Stimulated activated CD8-positive, alpha-beta memory T cell treated with anti-CD3 and anti-CD28 coated beads, Interleukin-12 subunit alpha, Interleukin-12 subunit beta, amount 100 ng/mL, for 1 hour (primary cell): ENCODE measurements around the gene UBE2C.

Experiments used
- DNase-seq: peaks from one replicate; pipeline ENCODE4 v3.0.0-alpha.2; 2020; ENCODE audit warnings: low read depth

UBE2C gene

DNA sequence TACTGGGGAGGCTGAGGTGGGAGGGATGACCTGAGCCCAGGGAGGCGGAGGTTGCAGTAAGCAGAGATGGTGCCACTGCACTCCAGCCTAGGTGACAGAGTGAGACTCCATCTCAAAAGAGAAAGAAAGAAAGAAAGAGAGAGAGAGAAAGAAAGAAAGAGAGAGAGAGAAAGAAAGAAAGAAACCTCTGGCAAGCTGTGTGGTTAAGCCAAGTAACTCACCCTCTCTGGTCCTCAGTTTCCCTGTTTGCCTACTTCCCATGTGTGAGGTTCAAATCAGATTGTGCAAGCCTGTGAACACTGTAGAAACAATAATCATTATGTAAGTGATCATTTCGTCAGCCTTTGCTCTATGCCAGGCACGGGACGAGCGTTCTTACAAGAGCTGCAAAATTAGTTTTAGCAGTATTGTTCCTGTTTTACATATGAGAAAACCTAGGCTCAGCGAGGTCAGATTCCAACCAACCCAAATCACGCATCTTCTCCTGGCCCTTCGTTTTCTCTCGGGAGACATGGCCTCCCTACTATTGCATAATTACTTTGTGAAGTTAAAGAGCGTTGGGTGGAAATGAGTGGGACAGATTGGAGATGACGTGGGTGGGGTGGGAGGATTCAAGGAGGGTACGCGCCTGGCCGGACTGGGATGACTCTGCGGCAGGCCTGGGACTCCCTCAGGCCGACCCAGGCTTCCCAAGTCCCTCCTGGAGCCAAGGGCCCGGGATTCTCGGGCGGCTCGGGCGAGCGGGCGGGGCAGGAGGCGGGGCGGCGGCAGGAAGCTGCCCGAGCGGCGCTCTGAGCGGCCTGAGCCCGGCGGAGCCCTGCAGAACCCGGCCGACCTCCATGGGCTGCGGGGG is 20.8 kb downstream of the UBE2C start, which contains the start of gene SNX21:
Gene SNX21, plus strand, starts transcription at position 770 of the 853 bp plus-strand sequence. CDS start 121 bp downstream, outside the sequence.
- no peak for DNase-seq

DNA sequence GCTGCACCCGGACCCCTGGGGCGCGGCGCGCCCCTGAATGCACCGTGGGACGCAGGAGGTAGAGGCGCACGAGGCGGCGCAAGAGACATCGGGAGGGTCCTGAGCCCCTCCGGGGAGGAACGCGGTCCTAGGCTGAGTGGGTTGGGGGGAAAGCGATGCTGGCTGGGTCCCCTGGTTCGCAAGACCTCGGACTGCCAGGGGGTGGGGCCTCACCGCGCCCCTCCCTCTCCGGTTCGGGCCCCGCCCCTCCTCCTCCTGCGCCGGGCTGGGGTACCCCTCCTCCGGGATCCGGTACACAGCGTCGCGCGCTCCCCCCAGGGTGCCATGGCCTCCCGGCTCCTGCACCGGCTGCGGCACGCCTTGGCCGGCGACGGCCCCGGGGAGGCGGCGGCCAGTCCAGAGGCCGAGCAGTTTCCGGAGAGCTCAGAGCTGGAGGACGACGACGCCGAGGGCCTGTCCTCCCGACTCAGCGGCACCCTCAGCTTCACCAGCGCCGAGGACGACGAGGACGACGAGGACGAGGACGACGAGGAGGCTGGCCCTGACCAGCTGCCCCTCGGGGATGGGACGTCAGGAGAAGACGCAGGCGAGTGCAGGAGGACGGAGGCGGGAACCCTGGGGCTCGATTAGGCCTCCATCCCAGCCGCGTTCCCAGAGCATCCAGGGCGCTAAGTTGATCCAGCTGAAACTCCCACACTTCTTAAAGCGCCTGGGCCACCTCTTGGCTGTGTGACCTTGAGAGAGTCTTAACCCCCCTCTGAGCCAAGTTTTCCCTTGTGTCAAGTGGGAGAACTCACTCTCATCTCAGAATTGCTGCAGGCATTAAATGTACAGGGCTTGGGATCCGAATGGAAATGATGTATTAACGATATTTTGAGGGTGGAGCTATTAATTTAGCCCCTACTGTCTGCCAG is 21.7 kb downstream of the UBE2C start:
- no peak for DNase-seq

DNA sequence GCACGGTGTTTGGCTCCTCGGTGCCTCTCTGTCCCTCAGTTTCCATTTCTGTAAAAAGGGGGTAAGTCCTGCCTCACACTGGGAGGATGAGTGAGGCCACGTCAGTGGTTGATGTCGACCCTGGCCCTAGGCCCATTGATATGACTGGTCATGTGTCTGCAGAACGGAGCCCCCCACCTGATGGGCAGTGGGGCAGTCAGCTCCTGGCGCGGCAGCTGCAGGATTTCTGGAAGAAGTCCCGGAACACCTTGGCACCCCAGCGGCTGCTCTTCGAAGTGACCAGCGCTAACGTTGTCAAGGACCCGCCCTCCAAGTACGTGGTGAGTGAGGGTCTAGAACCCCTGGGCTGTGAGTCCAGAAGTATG is 22.3 kb downstream of the UBE2C start:
- no peak for DNase-seq

DNA sequence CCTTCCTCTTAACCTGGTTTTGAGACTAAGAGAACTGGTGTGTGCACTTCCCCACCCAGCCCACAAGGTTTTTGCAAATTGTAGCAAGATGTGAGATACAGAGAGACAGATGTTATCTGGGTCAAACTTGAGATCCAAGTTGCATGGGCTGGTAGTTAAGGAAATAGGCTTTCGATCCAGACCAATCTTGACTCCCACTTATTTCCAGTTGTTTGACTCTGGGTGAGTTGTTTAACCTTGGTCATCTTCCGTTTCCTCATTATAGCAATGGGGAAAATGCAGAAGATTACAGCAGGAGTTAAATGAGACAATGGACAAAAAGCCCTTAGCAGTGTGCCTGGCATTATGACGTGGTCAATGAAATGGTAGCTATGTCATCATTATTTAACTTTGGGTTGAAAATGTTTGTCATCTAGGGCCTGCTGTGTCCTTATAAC is 22.9 kb downstream of the UBE2C start:
- no peak for DNase-seq

DNA sequence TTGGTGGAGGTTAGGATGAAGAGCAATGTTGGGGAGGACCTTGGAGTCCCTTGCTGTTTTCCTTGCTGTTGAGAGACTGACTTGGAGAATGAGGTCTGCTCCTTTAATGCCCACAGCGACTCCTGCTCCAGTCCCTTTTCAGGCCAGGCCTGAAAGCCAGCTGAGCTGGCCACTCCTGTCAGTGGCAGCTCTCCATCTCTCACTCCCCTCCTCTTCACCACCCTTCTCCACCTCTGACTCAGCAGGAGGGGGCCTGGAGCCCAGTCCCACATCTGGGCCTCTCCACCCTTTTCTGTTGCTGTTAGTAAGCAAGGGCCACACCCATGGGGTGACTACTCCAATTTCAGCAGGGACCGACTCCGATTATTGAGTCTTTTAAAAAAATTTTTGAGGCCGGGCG is 23.4 kb downstream of the UBE2C start:
- DNase-seq = no peak

DNA sequence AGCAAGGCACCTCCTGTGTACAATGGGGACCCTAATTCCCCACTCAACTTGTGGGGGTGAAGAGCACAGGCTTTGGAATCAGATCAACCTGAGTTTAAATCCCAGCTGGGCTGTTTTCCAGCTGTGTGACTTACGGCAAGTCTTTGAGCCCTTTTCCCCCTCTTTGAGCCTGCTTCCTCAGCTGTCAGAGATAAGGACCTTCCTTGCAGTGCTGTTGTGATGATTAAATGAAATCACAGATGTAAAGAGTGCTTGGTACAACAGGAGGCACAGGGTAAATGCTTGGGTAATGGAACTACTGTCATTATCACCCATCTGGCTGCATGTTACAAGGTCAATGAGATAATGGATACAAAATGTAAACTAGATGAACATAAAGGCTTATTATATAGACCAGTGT is 24.4 kb downstream of the UBE2C start:
- no peak for DNase-seq

DNA sequence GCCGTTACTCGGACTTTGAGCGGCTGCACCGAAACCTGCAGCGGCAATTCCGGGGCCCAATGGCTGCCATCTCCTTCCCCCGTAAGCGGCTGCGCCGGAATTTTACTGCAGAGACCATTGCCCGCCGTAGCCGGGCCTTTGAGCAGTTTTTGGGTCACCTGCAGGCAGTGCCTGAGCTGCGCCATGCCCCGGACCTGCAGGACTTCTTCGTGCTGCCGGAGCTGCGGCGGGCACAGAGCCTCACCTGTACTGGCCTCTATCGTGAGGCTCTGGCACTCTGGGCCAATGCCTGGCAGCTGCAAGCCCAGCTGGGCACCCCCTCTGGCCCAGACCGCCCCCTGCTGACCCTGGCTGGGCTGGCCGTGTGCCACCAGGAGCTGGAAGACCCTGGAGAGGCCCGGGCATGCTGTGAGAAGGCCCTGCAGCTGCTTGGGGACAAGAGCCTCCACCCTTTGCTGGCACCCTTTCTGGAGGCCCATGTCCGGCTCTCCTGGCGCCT is 28.3 kb downstream of the UBE2C start:
- no peak for DNase-seq

DNA sequence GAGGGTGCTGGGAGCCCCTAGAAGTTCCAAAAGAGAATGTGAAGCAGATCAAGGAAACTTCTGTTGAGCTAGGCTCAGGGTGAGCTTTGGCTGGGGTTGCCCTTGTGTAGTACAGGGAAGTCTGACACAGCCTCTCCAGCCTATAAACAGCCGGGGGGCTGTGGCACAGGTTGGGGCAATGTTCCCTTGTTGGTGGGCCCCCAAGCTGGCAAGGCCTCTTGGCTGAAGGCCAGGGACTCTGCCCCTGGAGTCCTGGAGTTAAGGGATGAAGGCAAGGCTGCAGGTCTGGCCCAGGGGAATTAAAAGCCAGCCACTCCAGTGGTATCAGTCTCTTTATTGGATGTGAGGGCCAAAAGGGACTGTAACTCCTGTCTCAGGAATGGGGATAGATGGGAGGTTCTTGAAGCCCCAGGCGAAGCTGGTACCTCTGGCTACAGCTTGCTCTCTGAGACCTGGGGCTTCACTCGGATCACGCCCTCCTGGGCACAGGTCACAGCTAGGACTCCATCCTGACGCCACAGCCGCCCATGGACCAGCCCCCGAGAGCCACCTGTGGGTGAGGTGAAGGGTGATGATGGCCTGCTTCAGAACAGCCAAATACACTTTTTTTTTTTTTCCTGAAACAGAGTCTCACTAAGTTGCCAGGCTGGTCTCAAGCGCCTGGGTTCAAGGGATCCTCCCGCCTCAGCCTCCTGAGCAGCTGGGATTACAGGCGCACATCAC is 29.1 kb downstream of the UBE2C start:
- DNase-seq = no peak

DNA sequence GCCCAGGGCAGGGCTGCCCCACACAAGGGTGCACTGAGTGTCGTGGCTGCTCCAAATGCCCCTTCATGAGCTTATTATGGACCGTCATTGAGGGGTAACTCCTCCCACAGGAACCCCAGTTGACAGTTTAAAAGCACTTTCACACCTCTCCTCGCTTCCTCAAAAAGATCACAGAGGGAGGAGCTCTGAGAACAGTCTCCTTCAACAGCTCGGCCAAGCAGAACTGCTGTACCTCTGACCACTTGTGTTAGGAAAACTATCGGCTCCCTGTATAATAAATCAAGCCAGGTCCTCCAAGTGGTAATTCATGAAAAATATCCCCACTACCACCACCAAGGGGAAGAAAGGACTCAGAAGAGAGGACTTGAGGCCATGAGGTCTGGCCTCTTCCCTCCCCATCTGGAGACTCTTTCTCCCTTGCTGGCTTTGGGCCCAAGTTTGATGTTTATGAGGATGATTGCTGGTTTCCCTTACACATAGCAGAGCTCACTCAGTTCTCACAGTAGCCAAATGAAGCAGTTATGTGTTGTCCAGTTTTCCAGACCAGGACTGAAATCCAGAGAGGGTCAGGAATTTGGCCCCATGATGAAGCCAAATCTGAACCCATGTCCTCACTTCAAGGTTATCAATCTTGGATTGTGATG is 29.8 kb downstream of the UBE2C start:
- DNase-seq = no peak

DNA sequence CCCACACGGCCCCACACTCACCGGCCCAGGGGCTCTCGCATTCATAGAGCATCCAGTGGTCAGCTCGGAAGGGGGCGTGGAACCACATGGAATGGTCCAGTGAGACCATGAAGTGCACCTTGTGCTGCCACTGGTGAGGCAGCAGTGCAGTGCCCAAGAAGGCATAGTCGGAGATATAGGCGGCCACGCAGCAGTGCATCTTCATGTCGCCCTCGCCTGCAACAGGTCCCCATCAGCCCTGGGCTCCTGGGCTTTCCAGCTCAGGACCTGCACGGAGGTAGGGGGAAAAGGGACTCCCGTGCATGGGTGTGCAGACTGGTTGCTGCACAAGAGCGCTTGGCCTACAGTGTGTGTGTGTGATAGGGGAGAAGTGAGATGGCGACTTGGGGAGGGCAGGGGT is 31.1 kb downstream of the UBE2C start:
- no peak for DNase-seq

DNA sequence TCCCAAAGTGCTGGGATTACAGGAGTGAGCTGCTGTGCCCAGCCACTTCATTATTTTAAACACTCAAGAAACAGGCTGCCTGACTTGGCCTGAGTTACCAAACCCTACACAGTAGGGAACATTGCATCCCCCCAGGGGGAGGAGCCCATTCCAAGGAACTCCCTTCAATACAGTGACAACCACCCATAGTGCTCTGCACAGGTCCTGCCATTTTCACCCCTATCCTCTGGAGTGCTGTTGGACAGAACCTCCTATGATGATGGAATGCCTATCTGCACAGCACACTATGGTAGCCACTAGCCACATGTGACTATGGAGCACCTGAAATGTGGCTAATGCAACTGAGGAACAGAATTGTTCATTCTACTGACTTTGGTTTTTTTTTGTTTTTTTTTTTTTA is 33.0 kb downstream of the UBE2C start:
- no peak for DNase-seq

DNA sequence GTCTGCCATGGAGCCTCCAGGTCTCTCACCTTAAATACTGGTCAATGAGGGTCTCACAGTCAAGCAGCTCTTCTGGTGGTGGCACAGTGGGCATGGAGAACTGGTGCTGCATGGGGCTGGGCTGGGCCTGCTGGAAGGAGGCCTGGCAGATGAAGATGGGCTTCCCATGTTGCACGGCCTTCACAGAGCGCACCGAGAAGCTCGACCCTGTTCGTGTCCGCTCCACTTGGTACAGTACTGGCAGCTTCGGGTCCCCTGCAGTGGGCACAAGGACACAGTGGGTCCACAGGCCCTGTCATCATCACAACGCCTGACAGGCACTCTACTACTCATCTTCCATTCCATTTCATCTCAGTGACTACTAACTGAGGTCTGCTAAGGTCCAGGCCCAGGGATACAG is 36.0 kb downstream of the UBE2C start:
- no peak for DNase-seq

DNA sequence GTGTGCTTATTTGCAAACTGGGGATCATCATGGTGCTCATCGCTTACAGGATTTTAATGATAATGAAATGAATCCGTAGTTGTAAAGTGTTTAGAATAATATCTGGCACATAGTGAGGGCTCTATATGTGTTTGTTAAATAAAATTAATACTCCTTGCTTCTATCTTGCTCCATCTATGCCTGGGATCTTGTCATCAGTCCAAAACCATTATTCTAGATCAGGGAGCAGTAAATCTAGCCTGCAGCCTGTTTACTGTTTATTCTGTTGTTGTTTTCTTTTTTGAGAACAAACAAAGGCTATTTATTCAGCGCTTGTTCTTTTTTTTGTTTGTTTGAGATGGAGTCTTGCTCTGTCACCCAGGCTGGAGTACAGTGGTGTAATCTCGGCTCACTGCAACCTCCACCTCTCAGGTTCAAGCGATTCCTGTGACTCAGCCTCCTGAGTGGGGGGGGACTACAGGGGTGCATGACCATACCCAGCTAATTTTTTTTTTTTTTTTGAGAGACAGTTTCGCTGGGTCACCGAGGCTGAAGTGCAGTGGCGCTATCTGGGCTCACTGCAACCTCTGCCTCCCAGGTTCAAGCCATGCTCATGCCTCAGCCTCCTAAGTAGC is 36.6 kb downstream of the UBE2C start:
- no peak for DNase-seq

DNA sequence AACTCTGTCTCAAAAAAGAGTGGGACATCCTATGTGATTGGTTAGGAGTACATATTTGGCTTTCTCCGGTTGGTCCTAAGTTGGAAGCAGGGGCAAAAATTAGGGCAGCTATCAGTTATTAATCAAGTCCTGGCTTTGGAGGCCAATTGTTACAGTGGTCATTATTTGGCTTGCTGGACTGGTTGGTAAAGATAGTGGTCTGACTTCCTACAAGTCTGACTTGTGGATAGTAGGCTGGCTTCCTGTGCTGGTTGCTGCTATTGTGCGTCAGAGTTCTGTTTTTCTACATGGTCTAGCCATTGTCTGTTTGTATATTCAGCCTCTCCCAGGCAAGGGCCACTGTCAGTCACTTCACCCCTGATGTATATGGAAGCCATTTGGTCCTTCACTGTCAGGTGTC is 37.8 kb downstream of the UBE2C start:
- DNase-seq = no peak

DNA sequence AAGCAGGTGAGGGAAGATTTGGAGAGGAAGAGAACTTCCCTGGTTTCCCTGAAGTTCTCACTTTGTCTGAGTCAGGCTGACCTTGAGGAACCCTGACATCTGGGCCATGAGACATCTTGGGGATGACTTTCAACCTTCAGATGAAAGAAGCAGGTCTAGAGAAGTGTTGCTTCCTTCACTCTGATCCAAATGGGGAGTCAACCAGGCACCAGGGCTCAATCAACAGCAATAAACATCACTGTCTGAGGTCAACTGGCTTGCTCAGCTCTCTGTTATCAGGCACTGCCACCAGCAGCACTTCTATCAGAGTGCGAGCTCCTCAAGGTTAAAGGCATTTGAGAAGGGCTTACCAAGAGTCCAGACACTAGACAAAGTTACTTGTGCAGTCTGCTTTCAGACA is 38.5 kb downstream of the UBE2C start:
- DNase-seq = no peak

DNA sequence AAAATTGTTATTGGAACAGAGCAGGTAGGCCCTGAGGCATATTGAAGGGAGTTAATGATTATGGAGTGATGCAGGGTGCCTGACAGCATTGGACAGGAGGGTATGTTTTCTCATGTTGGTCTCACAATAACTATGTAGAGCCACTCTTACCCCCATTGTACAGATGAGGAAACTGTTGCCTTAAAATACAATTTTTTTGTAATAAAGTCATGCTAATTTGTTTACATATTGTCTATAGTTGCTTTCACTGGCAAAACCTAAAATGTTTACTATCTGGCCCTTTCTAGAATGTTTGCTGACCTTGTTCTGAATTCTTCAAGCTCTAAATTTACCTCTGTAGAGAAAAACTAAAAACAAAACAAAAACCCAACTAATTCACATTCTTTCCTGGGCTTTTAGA is 39.1 kb downstream of the UBE2C start:
- DNase-seq = no peak

DNA sequence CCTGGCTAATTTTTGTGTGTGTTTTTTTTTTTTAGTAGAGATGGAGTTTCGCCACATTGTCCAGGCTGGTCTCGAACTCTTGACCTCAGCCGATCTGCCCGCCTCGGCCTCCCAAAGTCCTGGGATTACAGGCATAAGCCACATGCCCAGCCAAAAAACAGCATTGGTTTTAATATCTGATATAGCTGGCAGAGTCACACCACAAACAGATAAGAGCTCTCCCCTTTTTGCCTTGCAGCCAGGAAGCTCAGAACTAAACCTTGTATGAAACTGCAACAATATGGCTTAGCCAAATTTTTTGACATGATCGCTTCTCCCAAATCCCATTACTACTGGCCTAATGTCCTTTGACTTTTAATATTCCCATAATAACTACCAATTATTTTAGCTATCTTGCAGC is 39.9 kb downstream of the UBE2C start:
- no peak for DNase-seq

DNA sequence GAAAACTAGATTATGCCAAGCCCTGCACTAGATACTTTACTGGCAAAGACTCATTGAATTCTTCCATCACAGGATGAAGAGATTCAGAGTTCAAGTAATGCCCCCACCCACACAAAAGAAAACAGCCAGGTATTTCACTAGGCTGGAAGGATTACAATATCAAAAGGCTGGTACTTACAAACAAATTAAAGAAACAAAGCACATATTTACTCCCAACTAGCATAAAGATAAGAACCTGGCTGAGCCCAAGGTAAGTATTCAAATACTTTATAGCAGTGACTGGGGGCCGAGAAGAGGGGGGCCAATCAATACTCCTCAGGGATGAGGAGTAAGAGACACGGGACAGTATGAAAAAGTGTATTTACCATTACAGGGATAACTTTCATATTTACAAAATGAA is 41.0 kb downstream of the UBE2C start:
- DNase-seq = no peak

DNA sequence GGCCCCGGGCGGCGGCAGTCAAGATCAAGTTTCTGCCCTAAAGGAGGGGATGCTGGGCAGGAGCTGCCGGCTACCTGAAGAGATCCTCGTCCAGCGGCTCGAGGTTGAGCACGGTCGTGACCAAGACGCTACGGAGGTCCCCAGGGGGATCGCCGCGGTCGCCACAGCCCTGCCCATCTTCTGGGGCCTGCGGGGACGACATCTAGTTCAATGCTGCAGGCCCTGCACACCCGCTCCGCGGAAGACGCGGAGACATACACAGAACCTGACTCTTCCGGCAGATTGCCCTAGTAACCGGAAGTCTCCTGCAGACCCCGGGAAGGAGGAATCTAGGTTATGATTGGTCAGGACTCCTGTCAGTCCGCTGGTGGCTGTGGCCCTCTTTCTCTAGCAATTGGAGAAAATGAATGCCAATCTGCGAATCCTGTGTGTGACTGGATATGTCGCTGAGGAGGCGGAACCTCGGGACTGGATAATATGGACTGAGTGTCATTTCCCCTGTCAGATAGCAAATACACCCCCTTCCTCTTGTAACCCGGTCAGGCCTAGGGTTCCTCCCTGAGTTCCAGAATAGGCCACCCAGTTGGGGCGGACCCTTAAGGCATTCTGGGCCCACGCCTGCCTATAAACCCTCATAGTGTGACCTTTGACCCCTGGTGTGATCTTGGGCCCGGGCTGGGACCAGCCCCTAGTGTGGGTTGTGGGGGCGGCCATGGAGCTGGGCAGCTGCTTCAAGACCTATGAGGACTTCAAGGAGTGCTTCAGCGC is 44.9 kb downstream of the UBE2C start, which contains the start of the genes ACOT8 and ZSWIM3:
Gene ACOT8, minus strand, starts transcription at position 279 of the 768 bp plus-strand sequence. Its CDS starts 77 bp downstream, at position 202.
Gene ZSWIM3, plus strand, starts transcription at position 501 of the 768 bp plus-strand sequence. Its CDS starts 212 bp downstream, at position 713.
- DNase-seq = peak; percentile 90

DNA sequence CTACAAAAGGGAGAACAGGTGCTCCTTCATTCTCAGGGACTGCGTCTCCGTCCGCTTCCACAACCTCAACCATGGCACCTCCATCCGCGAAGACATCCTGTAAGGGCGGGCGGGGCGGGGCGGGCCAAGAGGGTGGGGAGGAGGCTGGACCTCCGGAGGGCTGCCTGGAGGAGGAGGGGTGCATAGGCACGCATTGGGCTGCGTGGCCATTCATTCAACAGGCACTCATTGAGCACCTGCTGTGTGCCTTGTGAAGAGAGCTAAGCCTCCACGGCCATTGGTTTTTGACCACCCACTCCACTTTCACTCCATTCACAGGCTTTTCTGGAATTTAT is 45.4 kb downstream of the UBE2C start:
- DNase-seq = no peak
